GM18861 (cell line): ENCODE data around the gene LIPC.

Experiments
- ATAC-seq: cut with Tn5 transposase; IDR thresholded peaks from one replicate; pipeline ENCODE4 v1.9.1; 2021; ENCODE audit not compliant: unreplicated experiment

The LIPC gene

DNA sequence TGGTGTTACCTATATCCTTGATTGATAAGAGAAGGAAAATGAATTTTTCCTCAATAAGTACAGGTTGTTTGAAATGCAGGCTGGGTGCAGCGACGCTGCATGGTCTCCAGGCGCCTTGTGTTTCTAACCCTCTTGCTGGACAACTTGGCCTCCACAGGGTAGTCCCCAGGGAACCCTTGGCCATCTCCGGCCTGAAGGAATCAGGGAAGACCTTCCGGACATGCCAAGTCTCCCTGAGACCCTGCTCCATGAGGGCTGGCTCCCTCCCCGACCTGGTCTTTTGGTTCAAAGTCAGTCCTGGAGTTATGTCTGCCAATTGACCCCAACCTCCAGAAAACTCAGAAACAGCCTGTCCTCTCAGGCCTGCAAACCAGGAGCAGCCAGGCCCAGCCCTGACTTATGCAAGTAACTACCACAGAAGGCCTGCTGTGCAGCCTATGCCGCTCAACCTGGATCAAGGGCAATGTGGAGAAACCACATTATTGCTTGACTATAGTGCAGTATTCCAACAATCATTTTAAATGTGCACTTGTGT is 98.3 kb downstream of the LIPC start:
- no peak for ATAC-seq

DNA sequence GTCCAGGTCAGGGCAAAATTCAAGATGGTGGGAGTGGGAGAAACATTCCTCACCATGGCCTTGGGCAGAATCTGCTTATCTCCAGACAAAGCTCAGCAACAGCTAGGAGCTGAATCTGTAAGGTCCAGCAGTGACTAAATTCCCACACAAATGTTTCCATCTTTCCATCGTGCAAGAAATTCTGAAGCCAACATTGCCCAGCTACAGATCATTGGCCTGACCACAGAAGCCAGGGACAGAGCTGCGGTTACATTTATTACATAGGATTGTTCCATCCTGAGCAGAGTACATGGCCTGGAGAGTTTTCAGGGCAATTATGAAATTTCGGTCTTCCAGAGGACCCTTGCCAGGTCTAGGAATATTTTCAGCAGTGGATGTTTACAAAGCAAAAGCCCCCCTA is 100.3 kb downstream of the LIPC start:
- ATAC-seq = no peak

GRCh38 chr15:58534556-58534955 is 102.8 kb downstream of the LIPC start:
- ATAC-seq = no peak

- ATAC-seq = no peak
Observed at GRCh38 chr15:58535337-58535736, 103.5 kb downstream of the LIPC start.

GRCh38 chr15:58535894-58536293 is 104.1 kb downstream of the LIPC start:
- no peak for ATAC-seq

DNA sequence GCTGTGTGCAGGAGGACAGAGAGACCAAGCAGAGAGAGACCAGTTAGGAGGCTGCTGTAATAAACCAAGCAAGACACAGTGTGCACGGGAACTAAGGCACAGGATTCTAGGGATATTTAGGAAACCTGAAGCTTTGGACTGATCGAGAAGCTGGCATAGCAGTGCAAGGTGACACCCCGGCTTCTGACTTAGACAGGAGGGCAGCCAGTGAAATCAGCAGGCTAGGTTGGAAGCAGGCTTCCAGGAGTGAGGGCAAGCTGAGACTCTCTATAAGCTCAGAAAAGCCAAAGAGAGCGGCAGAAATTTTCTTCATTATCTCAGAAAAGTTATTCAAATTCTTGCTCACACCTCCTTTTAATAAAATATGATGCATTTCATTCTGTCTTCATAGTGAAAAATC is 104.6 kb downstream of the LIPC start:
- ATAC-seq = no peak

DNA sequence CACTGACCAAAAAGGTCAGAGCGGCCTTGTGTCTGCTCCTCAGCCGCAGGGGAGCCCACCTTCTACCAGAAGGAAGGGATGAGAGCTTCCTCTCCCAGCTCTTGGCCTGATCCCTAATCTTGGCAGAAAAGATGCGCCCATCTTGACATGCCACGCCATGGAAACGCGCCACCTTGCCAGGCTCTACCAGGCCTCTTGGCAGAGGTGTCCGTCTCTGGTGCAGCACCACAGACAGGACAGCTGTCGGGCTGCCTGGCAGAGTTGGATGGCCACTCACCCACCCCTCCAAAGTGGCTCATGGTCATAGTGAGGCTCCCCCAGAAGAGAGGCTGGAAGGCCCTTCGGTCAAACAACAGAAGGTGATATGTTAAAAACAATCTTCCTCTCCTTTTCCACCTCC is 105.2 kb downstream of the LIPC start:
- ATAC-seq = no peak

GRCh38 chr15:58538225-58538727 is 106.5 kb downstream of the LIPC start:
- ATAC-seq = no peak

GRCh38 chr15:58538901-58539300 is 107.1 kb downstream of the LIPC start:
- no peak for ATAC-seq

- ATAC-seq = no peak
Observed at GRCh38 chr15:58539548-58539947, 107.8 kb downstream of the LIPC start.

DNA sequence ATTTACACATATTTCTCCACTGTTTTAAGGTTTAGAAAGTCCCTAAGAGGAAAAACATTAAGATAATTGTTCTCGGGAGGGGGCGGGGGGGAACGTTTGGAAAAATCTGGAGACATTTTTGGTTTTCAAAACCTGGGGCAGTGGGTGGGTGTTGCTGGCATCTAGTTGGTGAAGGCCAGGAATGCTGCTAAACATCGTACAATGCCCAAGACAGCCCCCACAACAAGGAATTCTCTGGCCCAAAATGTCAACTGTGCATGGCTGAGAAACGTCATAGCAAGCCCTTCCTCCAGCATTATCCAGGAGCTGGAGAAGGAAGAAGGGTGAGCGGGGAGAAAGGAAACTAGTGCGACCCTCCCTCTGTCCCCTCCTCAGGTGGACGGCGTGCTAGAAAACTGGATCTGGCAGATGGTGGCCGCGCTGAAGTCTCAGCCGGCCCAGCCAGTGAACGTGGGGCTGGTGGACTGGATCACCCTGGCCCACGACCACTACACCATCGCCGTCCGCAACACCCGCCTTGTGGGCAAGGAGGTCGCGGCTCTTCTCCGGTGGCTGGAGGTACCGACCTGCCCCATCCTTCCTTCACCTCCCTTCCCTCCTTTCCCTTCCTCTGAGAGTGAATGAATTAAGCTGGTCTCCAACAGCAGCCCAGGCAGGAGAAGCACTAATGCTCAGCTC is 109.8 kb downstream of the LIPC start:
- no peak for ATAC-seq

- no peak for ATAC-seq
Observed at GRCh38 chr15:58543664-58544335, 112.0 kb downstream of the LIPC start.

DNA sequence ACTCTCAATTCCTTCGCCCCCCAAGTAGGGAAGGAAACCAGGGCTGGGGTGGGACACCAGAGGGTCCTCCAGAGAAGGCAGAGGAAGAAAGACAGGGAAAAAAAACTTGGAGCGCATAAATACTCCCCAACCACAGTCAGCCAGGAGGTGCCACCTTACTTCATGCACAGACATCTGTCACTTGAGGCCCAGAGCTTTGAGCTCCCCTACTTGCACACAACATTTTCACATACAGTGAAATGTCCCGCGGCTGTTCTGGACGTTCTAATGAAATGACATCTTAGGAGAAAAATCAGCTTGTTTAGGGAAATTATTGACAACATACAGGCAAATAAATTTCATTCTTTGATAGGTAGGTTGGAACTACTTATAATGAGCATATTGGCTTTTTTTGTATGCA is 113.0 kb downstream of the LIPC start:
- ATAC-seq = no peak

- ATAC-seq = no peak
Observed at GRCh38 chr15:58545307-58546065, 113.7 kb downstream of the LIPC start.

DNA sequence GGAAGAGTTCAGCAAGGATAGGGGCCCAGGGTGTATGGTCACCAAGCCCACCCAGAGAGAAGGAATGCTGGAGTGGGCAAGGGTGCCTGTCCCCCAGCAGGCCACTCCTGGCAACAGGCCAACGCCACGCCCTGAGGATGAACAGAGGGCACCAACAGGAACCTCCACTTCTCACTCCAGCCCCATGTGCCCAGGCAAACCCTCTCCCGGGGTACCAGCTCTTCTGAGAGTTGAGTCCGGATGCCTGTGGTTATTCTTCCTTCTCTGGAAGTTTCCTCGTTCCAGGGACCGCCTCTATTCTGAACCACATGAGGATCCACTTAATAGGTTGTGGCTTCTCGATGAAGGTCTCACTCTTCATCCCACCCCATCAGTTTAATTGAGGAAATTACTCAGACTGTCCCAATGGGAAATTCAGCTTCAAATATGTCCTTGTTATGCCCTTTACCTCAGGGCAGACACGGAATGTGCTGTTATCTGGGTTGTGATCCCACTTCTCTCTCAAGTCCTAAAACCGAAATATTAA is 114.3 kb downstream of the LIPC start:
- ATAC-seq = no peak

DNA sequence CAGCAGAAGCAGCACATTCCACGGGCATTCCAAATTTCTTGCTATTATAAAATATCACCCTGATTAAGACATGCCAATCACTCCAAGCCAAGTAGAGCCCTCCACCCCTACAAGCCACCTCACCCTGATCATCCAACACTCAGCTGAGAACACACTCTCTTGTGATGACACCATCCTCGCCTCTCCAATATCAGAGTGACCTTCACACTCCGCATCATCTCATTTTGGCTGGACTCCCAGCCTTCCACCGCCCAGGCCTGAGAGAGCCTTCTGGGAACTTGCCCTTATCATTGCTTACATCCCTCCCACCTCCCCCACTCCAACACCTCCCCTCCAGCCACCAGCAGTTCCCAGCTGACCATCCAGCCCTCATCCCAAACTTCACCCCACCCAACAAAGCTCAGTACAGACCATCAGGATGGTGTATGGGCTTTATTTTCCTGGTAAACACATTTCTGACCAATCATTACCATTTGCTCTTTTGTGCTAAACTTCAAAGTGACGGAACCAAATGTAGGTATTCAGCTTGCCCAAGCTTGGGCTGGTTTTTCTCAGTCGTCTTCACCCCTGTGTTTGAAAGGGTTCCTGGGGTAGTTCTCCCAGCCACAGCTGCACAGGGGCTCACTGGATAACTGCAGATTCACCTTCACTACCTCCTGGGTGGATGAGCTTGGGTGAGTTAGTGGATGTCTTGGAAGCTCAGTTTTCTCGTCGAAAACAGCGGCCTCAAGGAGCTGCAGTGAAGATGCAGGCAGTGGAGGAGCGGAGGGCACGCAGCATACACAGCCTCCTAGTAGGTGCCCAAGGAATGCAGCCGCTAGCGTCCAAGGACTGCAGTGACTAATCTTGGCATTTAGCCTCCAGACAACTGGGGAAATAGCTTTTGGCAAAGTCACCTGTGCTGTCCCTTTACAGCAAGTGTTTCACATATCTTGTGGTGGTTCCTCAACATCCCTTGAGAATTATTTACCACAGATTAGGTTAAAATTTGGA is 115.1 kb downstream of the LIPC start:
- ATAC-seq = no peak

DNA sequence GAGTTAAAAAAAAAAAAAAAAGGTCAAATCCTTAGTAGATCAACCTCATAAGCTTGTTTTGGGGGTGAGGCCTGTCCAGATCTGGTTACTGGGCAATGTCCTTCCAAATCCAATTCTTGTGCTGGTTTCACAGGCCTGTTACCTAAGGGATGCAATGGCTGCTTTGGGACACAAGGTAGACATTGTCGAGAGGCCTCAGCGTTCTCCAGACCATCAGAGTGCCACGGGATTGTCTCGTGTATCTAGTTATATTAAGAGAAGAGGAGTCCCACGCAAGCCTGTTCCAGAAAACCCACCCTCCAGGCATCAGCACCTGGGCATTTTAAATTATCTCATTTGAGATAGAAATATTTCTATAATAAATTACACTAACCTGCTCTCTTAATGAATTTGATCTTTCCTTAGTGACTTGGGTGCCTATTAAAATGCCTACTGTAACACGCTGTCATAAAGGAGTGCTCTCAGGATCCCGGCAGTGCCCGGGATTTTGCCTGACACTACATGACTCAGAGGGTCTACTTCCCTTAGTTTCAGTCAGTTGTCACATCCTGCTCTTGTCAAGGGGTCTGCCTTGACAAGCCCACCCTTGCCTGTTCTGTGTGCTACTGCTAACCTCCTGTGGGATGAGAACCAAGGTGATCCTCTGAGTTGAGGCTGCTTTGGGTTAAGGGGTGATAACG is 116.0 kb downstream of the LIPC start:
- no peak for ATAC-seq

- ATAC-seq = no peak
Observed at GRCh38 chr15:58548308-58549012, 116.7 kb downstream of the LIPC start.
